H1 (cell line): ENCODE results near the gene SCUBE2. TPM values are rescaled to one million over a fixed set of nuclear protein-coding genes. Genes with fewer than 3 reads are reported as not detected.

Experiments
- CTCF ChIA-PET: fragments of 300-600 bp; sonication (Branson Sonifier 250); formaldehyde crosslinking; loops from one replicate; lab custom pipeline; 2021; ENCODE audit not compliant: partially characterized antibody; lab: Charles Lee
- POLR2A ChIA-PET: fragments of 300-600 bp; sonication (Branson Sonifier 250); formaldehyde crosslinking; loops from one replicate; lab custom pipeline; 2021; ENCODE audit warnings: inconsistent platforms; ENCODE audit not compliant: partially characterized antibody; lab: Charles Lee
- DNase-seq, 2 experiments: peaks; one replicate each; pipeline versions ENCODE4 v3.0.0 to v3.0.0-alpha.2; 2010 to 2022; ENCODE audit warnings: low spot score in 2 of 2, low read depth in 1 of 2, mixed read lengths in 1 of 2
- FAIRE-seq: peaks from 2 replicates; lab custom pipeline; 2011; peaks lifted over from hg19 to GRCh38; lab: Jason Lieb, UNC
- H2AFZ ChIP-seq: 2 replicates; pipeline ENCODE4 v1.8.1; 2012; ENCODE audit warnings: low read length, inconsistent platforms
- H2AK5ac ChIP-seq: 2 replicates; pipeline ENCODE4 v1.6.1; 2013; ENCODE audit warnings: low read depth, low read length
- H2BK120ac ChIP-seq: replicated peaks from 2 replicates; pipeline ENCODE3; 2013; ENCODE audit warnings: low read depth, low read length, inconsistent platforms
- H2BK12ac ChIP-seq: 2 replicates; pipeline ENCODE4 v1.6.1; 2013; ENCODE audit warnings: low read depth, low read length
- H2BK15ac ChIP-seq: 2 replicates; pipeline ENCODE4 v1.6.1; 2013; ENCODE audit warnings: low read length
- H2BK20ac ChIP-seq: 2 replicates; pipeline ENCODE4 v1.6.1; 2013; ENCODE audit warnings: low read length
- H2BK5ac ChIP-seq: 2 replicates; pipeline ENCODE4 v1.6.1; 2013; ENCODE audit warnings: low read depth, low read length
- H3K14ac ChIP-seq: 2 replicates; pipeline ENCODE4 v1.6.1; 2013; ENCODE audit warnings: inconsistent platforms; ENCODE audit not compliant: insufficient read length
- H3K18ac ChIP-seq: 2 replicates; pipeline ENCODE4 v1.6.1; 2013; ENCODE audit warnings: low read length; ENCODE audit errors: extremely low read depth
- H3K23ac ChIP-seq: 2 replicates; pipeline ENCODE4 v1.6.1; 2013; ENCODE audit warnings: inconsistent platforms; ENCODE audit not compliant: insufficient read length
- H3K23me2 ChIP-seq: 2 replicates; pipeline ENCODE4 v1.6.1; 2013; ENCODE audit warnings: low read depth, low read length
- H3K27ac ChIP-seq: 2 replicates; pipeline ENCODE4 v1.6.1; 2011; ENCODE audit warnings: low read depth, low read length, inconsistent platforms
- H3K27me3 ChIP-seq, 4 experiments: replicated peaks in 1 of 4; 1 replicate in 1 of 4; 2 replicates in 3 of 4; pipeline versions ENCODE4 v1.6.1 to v1.8.1; 2011 to 2013; ENCODE audit warnings: low read length in 3 of 4, mild to moderate bottlenecking in 3 of 4, inconsistent platforms in 2 of 4, mixed read lengths in 2 of 4, moderate library complexity in 1 of 4; ENCODE audit not compliant: control insufficient read depth in 3 of 4, insufficient read depth in 3 of 4; ENCODE audit errors: extremely low read depth in 1 of 4
- H3K36me3 ChIP-seq, 4 experiments: 2 replicates each; pipeline versions ENCODE4 v1.6.1 to v1.8.1; 2011 to 2013; ENCODE audit warnings: mild to moderate bottlenecking in 4 of 4, low read length in 3 of 4, moderate library complexity in 2 of 4, control low read depth in 1 of 4, inconsistent platforms in 1 of 4; ENCODE audit not compliant: insufficient read depth in 4 of 4, control insufficient read depth in 2 of 4
- H3K4ac ChIP-seq: replicated peaks from 2 replicates; pipeline ENCODE3; 2013; ENCODE audit warnings: low read length, low read depth, mixed read lengths, inconsistent platforms; ENCODE audit not compliant: insufficient read length
- H3K4me1 ChIP-seq, 4 experiments: replicated peaks in 1 of 4; 1 replicate in 1 of 4; 2 replicates in 3 of 4; pipeline versions ENCODE4 v1.6.1 to v1.8.1; 2011 to 2013; ENCODE audit warnings: low read length in 3 of 4, inconsistent platforms in 2 of 4, mixed read lengths in 1 of 4; ENCODE audit not compliant: insufficient read depth in 4 of 4, control insufficient read depth in 3 of 4
- H3K4me2 ChIP-seq, 2 experiments: 2 replicates each; pipeline versions ENCODE4 v1.6.1 to v1.8.1; 2011 to 2013; ENCODE audit warnings: low read depth in 2 of 2, low read length in 2 of 2, control low read depth in 1 of 2, inconsistent platforms in 1 of 2, mild to moderate bottlenecking in 1 of 2; ENCODE audit not compliant: insufficient read depth in 1 of 2
- H3K4me3 ChIP-seq, 4 experiments: fragments of 200-600, 300-600 bp in 1 of 4; sonication (generic), shearing (Covaris generic), sonication (Bioruptor Twin) in 1 of 4; 2 replicates each; pipeline versions ENCODE4 v1.5.1 to v1.8.1; 2011 to 2016; ENCODE audit warnings: low read length in 4 of 4, low read depth in 3 of 4, control low read depth in 2 of 4, inconsistent platforms in 2 of 4, mild to moderate bottlenecking in 2 of 4, mixed read lengths in 1 of 4, moderate library complexity in 1 of 4; ENCODE audit not compliant: insufficient read depth in 2 of 4; ENCODE audit errors: extremely low read depth in 1 of 4
- H3K56ac ChIP-seq: replicated peaks from 2 replicates; pipeline ENCODE3; 2013; ENCODE audit warnings: low read depth, mild to moderate bottlenecking, mixed read lengths, low read length, inconsistent platforms; ENCODE audit not compliant: insufficient read length
- H3K79me1 ChIP-seq: 2 replicates; pipeline ENCODE4 v1.6.1; 2013; ENCODE audit warnings: low read depth, low read length, control low read depth
- H3K79me2 ChIP-seq, 2 experiments: 2 replicates each; pipeline versions ENCODE4 v1.6.1 to v1.8.1; 2012 to 2013; ENCODE audit warnings: low read length in 2 of 2, mild to moderate bottlenecking in 2 of 2, inconsistent platforms in 1 of 2; ENCODE audit not compliant: insufficient read depth in 2 of 2, control insufficient read depth in 1 of 2
- H3K9ac ChIP-seq, 4 experiments: replicated peaks in 1 of 4; 1 replicate in 1 of 4; 2 replicates in 3 of 4; pipeline versions ENCODE4 v1.6.1 to v1.8.1; 2011 to 2013; ENCODE audit warnings: low read depth in 3 of 4, low read length in 3 of 4, control low read depth in 2 of 4, mild to moderate bottlenecking in 2 of 4, moderate library complexity in 2 of 4, inconsistent platforms in 1 of 4; ENCODE audit errors: extremely low read depth in 1 of 4
- H3K9me3 ChIP-seq, 2 experiments: 2 replicates each; pipeline versions ENCODE4 v1.6.1 to v1.8.1; 2012 to 2013; ENCODE audit warnings: mild to moderate bottlenecking in 2 of 2, moderate library complexity in 2 of 2, control low read depth in 1 of 2, inconsistent platforms in 1 of 2, low read depth in 1 of 2, low read length in 1 of 2, mixed read lengths in 1 of 2; ENCODE audit not compliant: insufficient read depth in 2 of 2
- H4K20me1 ChIP-seq, 2 experiments: replicated peaks in 1 of 2; 2 replicates each; pipeline versions ENCODE3 to v1.8.1; 2011 to 2013; ENCODE audit warnings: inconsistent platforms in 2 of 2, low read length in 2 of 2, mild to moderate bottlenecking in 1 of 2; ENCODE audit not compliant: insufficient read depth in 2 of 2, control insufficient read depth in 1 of 2
- H4K5ac ChIP-seq: 2 replicates; pipeline ENCODE4 v1.6.1; 2013; ENCODE audit warnings: low read length, low read depth, mixed read lengths, inconsistent platforms; ENCODE audit not compliant: insufficient read length
- H4K8ac ChIP-seq: 2 replicates; pipeline ENCODE4 v1.8.0; 2013; ENCODE audit warnings: mild to moderate bottlenecking, moderate library complexity, low read length, inconsistent platforms; ENCODE audit not compliant: insufficient read depth; ENCODE audit errors: extremely low read depth
- H4K91ac ChIP-seq: replicated peaks from 2 replicates; pipeline ENCODE3; 2013; ENCODE audit warnings: low read length, mixed read lengths, inconsistent platforms; ENCODE audit not compliant: insufficient read length
- BACH1 ChIP-seq: IDR thresholded peaks from 2 replicates; pipeline ENCODE4 v1.6.1; 2012; ENCODE audit warnings: low read length, improper control_type of control experiment
- CBX8 ChIP-seq: fragments of 300-800, 300-1000 bp; sonication (generic); IDR thresholded peaks from 2 replicates; pipeline ENCODE4 v1.7.1; 2016; ENCODE audit warnings: low read depth, low read length, borderline replicate concordance
- CEBPB ChIP-seq: IDR thresholded peaks from 2 replicates; pipeline ENCODE4 v1.6.1; 2012; ENCODE audit warnings: low read depth, low read length
- EGR1 ChIP-seq: IDR thresholded peaks from 2 replicates; pipeline ENCODE4 v1.6.1; 2011; ENCODE audit warnings: low read depth, low read length, borderline replicate concordance
- JUND ChIP-seq: IDR thresholded peaks from 2 replicates; pipeline ENCODE4 v1.6.1; 2011; ENCODE audit warnings: mild to moderate bottlenecking, improper control_type of control experiment, low read length
- KDM4A ChIP-seq: IDR thresholded peaks from one replicate; pipeline ENCODE4 v1.7.1; 2012; ENCODE audit warnings: low read depth, mild to moderate bottlenecking, moderate library complexity, low read length, inconsistent platforms; ENCODE audit not compliant: severe bottlenecking
- POLR2AphosphoS5 ChIP-seq: IDR thresholded peaks from 2 replicates; pipeline ENCODE4 v1.6.1; 2011; ENCODE audit warnings: low read depth, low read length
- RAD21 ChIP-seq, 2 experiments: IDR thresholded peaks in 1 of 2; conservative IDR thresholded peaks in 1 of 2; 2 replicates each; pipeline ENCODE4 v1.6.1; 2011; ENCODE audit warnings: low read depth in 2 of 2, low read length in 2 of 2, improper control_type of control experiment in 1 of 2, inconsistent platforms in 1 of 2, mild to moderate bottlenecking in 1 of 2, moderate library complexity in 1 of 2
- RBBP5 ChIP-seq: IDR thresholded peaks from 2 replicates; pipeline ENCODE4 v1.7.1; 2012; ENCODE audit warnings: low read depth, mild to moderate bottlenecking, inconsistent platforms, low read length, moderate library complexity, borderline replicate concordance
- RFX5 ChIP-seq: IDR thresholded peaks from 2 replicates; pipeline ENCODE4 v1.6.1; 2011; ENCODE audit warnings: low read depth, low read length, improper control_type of control experiment, borderline replicate concordance
- SAP30 ChIP-seq: fragments of 300-600 bp; sonication (generic); IDR thresholded peaks from 2 replicates; pipeline ENCODE4 v1.7.1; 2012; ENCODE audit warnings: low read length, moderate library complexity, mild to moderate bottlenecking, inconsistent platforms; ENCODE audit not compliant: insufficient read depth, insufficient replicate concordance
- SIRT6 ChIP-seq: IDR thresholded peaks from one replicate; pipeline ENCODE4 v1.7.1; 2012; ENCODE audit warnings: low read length, inconsistent platforms
- SIX5 ChIP-seq: IDR thresholded peaks from 2 replicates; pipeline ENCODE4 v1.6.1; 2011; ENCODE audit warnings: mild to moderate bottlenecking, low read depth, low read length
- SP1 ChIP-seq: IDR thresholded peaks from 2 replicates; pipeline ENCODE4 v1.6.1; 2011; ENCODE audit warnings: low read depth, low read length
- SUZ12 ChIP-seq: fragments of 200-600 bp; sonication (generic); IDR thresholded peaks from 2 replicates; pipeline ENCODE4 v1.6.1; 2012; ENCODE audit warnings: mild to moderate bottlenecking, inconsistent platforms, low read length, moderate library complexity, mixed read lengths
- TBP ChIP-seq: IDR thresholded peaks from 2 replicates; pipeline ENCODE4 v1.6.1; 2011; ENCODE audit warnings: low read depth, low read length, improper control_type of control experiment
- WGBS, 2 experiments: shearing (Covaris generic) in 1 of 2; methylation state at CpG; one replicate each; pipeline versions ENCODE4 v1.1.6 to v1.1.7; 2013 to 2015; ENCODE audit warnings: low lambda C conversion rate in 2 of 2, mixed read lengths in 2 of 2, inconsistent platforms in 1 of 2, low coverage in 1 of 2, missing lambda C conversion rate in 1 of 2; ENCODE audit not compliant: insufficient replicate concordance in 2 of 2, insufficient coverage in 1 of 2, insufficient read length in 1 of 2; ENCODE audit errors: extremely low coverage in 1 of 2, missing lambda C conversion rate in 1 of 2; 5-methylcytosine and 5-hydroxymethylcytosine counted together
- polyA plus RNA-seq, 7 experiments: library from polyadenylated mRNA; depleted of rRNA in 3 of 7; stranded (reverse) in 5 of 7; unstranded in 2 of 7; fragments of >200 nt in 5 of 7; fragments of 200-250 nt in 2 of 7; gene quantifications; 1 replicate in 5 of 7; 2 replicates in 1 of 7; 4 replicates in 1 of 7; pipeline versions ENCODE4 v1.2.1 to v1.2.3, GENCODE V29; 2011 to 2013; ENCODE audit warnings: missing spikeins in 2 of 7, mixed read lengths in 2 of 7
- total RNA-seq: library from RNA; stranded (reverse); fragmentation: NEBNext Ultra II Directional; extraction: Animal tissue kit (Norgen Biotek cat#: 25700); gene quantifications from 2 replicates; pipeline ENCODE4 v1.2.1, GENCODE V29; 2021

The SCUBE2 gene
- total and polyA plus RNA-seq, 2 of the 8 experiments (the other 6 are each of a cell fraction or from before 2014, with no cell fraction given) = 0.29 to 1.2 TPM

DNA sequence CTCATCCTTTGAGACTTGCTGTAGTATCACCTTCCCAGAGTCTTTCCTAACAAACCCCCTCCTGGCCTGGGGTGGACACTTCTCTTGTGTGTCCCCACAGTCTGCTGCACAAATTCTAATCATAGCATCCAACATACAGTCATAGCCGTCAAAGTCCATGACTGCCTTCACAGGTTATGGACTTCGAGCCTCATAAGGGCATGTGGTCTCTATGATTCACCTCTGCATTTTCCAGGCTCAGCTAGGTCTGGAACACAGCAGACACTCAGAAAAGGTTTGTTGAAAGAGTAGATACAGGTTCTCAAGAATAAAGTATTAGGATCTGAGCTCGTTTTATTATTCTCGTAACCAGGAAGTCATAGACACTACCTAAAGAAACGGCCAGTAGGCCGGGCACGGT, 13.2 kb upstream of the SCUBE2 start:
- no peak overlapping the region for H3K4me2 ChIP-seq
- H3K18ac ChIP-seq = no peak overlapping the region
- no peak overlapping the region for H3K9ac ChIP-seq
- DNase-seq (no peak), FAIRE-seq (no peak)
- no peak overlapping the region for H4K91ac ChIP-seq
- no peak overlapping the region for H3K23ac ChIP-seq
- no peaks in the 10 kb centered on the region for H3K9me3 ChIP-seq
- CTCF ChIA-PET = interaction anchor here (0.8 to 4.5 kb wide), 4 partner anchors 11 to 1071 kb away, joined by 3 to 32 read pairs (median 4); no protein-coding TSS in a partner anchor
- H2AK5ac ChIP-seq = no peak overlapping the region
- no peak overlapping the region for H3K4ac ChIP-seq
- H2BK15ac ChIP-seq = no peak overlapping the region
- H2BK120ac ChIP-seq = no peak overlapping the region
- H2AFZ ChIP-seq = no peak overlapping the region
- no peak overlapping the region for H4K5ac ChIP-seq
- H3K79me1 ChIP-seq = no peaks in the 10 kb centered on the region
- no peaks in the 10 kb centered on the region for H3K27me3 ChIP-seq
- H2BK5ac ChIP-seq = no peak overlapping the region
- H4K8ac ChIP-seq = 0 out of 2 replicates have a peak overlapping the region, but pooled peaks have one; percentile 2
- no peak overlapping the region for H2BK12ac ChIP-seq
- H3K4me3 ChIP-seq = no peak overlapping the region
- no peaks in the 10 kb centered on the region for H4K20me1 ChIP-seq
- H2BK20ac ChIP-seq = no peak overlapping the region
- POLR2A ChIA-PET = no interaction called here
- no peaks in the 10 kb centered on the region for H3K4me1 ChIP-seq
- WGBS, 2 experiments = 93% methylated on average over 7 of the region's 7 CpGs; no CpG with 5 or more reads in 1 of the 2 experiments
- H3K27ac ChIP-seq = no peak overlapping the region
- H3K79me2 ChIP-seq = no peaks in the 10 kb centered on the region
- no peak overlapping the region for H3K56ac ChIP-seq
- H3K23me2 ChIP-seq = no peaks in the 10 kb centered on the region
- H3K14ac ChIP-seq = no peak overlapping the region
- no peaks in the 10 kb centered on the region for H3K36me3 ChIP-seq
- no peak for TF ChIP-seq RBBP5
- no peak for TF ChIP-seq JUND
- no peak for TF ChIP-seq RAD21 (IDR thresholded peaks at IDR 0.05 in 1 of 2, conservative IDR thresholded peaks at IDR 0.05 in 1 of 2; ENCODE audit: low read depth in 2 of 2, low read length in 2 of 2)
- no peak for TF ChIP-seq KDM4A
- no peak for TF ChIP-seq BACH1
- no peak for TF ChIP-seq POLR2AphosphoS5
- no peak for TF ChIP-seq SP1
- TF ChIP-seq EGR1 = no peak
- TF ChIP-seq SAP30 = no peak
- no peak for TF ChIP-seq CBX8
- no peak for TF ChIP-seq SIX5
- TF ChIP-seq CEBPB = no peak
- no peak for TF ChIP-seq RFX5
- TF ChIP-seq SUZ12 = no peak
- TF ChIP-seq TBP = no peak
- TF ChIP-seq SIRT6 = no peak
